ENCODE measurements around the gene CCDC88C.
"Not testable (repeated sequence)": the region's sequence is repeated elsewhere in the genome, so short reads cannot be mapped to it uniquely, and the experiment has no call there.

The CCDC88C gene

GRCh38 chr14:91418387-91419043, 895 bp upstream of the CCDC88C start:
- peak; percentile 24 for DNase-seq (ENCODE audit: low read depth)

GRCh38 chr14:91417983-91418386, 365 bp upstream of the CCDC88C start:
- DNase-seq (ENCODE audit: low read depth) = no peak

GRCh38 chr14:91416744-91417119, 888 bp downstream of the CCDC88C start:
- DNase-seq (ENCODE audit: low read depth) = no peak

GRCh38 chr14:91415794-91416743, 1.6 kb downstream of the CCDC88C start:
- no peak for DNase-seq (ENCODE audit: low read depth)

GRCh38 chr14:91414475-91414833, 3.2 kb downstream of the CCDC88C start:
- DNase-seq (ENCODE audit: low read depth) = no peak

GRCh38 chr14:91413547-91414474, 3.8 kb downstream of the CCDC88C start:
- no peak for DNase-seq (ENCODE audit: low read depth)

DNA sequence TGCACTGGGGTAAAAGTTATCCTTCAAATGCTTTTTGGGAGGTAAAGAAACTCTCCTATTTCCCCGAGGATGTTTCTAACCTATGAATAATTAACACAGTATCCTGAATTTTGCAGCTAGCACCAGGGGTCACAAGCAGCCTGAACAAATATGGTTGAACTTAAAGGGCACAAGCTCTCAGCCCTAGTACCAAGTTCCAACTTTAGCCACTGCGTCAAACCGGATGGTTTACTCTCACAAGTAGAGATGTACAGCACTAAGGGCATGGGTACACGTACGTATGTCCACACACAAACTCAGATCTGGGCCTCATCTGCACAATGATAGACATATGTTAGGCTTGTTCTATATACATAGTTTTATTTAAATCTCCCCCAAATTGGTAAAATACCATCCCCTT, 4.7 kb downstream of the CCDC88C start:
- DNase-seq (ENCODE audit: low read depth) = no peak

- no peak for DNase-seq (ENCODE audit: low read depth)
Measured at GRCh38 chr14:91410771-91411536, 6.7 kb downstream of the CCDC88C start.

- DNase-seq (ENCODE audit: low read depth) = no peak
Measured at GRCh38 chr14:91409928-91410718, 7.5 kb downstream of the CCDC88C start.

GRCh38 chr14:91409240-91409639, 8.4 kb downstream of the CCDC88C start:
- not testable (repeated sequence) for DNase-seq (ENCODE audit: low read depth)

GRCh38 chr14:91406982-91407381, 10.6 kb downstream of the CCDC88C start:
- DNase-seq (ENCODE audit: low read depth) = no peak

DNA sequence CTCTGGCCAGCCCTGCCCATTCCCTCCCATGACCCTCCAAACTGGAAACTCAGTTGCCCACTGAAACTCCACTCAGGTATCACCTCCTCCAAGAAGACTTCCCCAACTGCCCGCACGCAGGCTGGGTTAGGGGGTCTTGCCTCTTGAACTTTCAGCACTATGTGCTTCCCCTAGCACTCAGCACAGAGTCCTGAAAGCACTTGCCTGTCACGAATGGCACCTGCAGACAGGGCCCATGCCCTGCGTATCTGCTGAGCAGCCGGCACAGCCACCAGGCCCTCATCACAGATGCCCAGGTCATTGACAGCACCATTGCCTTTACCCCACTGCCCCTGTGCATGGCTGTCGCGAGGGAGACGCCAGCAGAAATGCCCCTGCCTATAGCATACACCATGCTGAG, 11.2 kb downstream of the CCDC88C start:
- no peak for DNase-seq (ENCODE audit: low read depth)

GRCh38 chr14:91405724-91406435, 11.7 kb downstream of the CCDC88C start:
- no peak for DNase-seq (ENCODE audit: low read depth)

DNA sequence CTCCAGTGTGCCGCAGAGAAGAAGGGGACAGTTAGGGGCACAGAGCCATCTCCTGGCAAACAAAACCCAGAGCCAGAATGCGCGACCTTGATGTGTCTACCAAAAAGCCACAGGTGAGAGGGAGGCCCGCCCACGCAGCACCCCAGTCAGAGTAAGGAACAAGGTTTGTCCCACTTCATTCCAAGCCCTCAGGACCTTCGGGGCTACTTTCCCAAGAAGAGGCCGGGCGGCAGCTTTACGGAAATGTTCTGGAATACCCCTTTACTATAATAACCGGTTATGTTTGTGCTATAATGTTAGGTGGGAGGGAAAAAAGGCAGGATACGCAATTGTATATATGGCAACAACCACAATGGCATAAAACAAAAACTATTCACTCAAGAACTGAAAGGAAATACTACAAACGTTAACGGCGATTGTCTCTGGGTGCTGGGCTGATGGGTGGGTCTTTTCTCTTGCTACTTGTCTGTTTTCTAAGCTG, 12.3 kb downstream of the CCDC88C start:
- no peak for DNase-seq (ENCODE audit: low read depth)

- no peak for DNase-seq (ENCODE audit: low read depth)
Measured at GRCh38 chr14:91402771-91403600, 14.6 kb downstream of the CCDC88C start.

DNA sequence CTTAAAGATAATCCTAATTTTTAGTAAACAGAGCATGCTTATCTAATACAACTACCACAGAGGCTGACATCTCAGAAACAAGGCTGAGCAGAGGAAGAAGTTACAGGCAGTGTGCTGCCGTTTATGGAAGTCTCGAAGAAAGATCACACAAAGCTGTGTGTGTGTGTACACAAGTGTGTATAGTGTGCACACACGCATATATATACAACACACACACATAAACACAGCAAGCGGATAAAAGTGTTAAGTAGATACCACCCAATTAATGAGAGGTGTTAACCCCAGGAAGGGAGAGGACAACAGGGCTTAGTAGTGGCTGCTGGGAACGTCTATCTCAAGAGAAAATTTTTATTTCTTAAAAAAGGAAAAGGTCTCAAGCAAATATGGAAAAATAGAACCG, 15.3 kb downstream of the CCDC88C start:
- no peak for DNase-seq (ENCODE audit: low read depth)

DNA sequence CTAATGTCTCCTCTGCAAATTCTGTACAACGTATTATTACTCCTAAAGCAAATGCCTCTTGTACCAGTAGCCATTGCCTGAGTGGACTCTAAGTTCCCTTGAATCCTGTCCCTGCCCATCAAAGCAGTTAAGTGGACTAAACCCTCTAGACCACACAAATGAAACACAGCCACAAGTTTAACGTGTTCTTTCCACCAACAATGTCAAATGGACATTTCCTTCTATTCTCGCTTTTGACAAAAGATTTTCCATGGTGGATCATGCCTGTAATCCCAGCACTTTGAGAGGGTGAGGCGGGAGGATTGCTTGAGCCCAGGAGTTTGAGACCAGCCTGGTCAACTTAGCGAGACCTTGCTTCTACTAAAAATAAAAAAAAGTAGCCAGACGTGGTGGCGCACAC, 15.9 kb downstream of the CCDC88C start:
- no peak for DNase-seq (ENCODE audit: low read depth)

DNA sequence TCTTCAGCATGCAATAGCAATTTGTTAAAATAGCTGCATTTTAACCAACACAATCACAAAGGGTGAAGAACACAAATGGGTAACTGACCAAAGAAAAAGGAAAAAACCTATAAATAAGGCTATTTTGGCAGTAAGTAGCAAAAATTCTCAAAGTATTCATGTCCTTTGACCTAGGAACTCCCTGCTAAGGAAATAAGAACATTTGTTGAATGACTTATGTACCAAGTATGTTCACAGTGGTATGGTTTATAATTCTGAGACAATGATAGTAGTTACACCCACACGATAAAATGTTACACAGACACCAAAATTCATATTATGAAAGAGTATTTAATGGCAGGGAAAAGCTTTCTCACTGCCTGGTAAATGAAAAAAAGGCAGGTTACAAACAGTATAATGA, 16.9 kb downstream of the CCDC88C start:
- no peak for DNase-seq (ENCODE audit: low read depth)

Measured in fibroblast of gingiva (primary cell).